T-helper 17 cell (primary cell): ENCODE results near the gene MMP14. TPM values are rescaled to one million over a fixed set of nuclear protein-coding genes. Genes with fewer than 3 reads are reported as not detected.

Experiments used
- ATAC-seq: fragments of 150-1000 bp; cut with Tn5 transposase; 2 replicates; pipeline ENCODE4 v1.10.0; 2021; ENCODE audit warnings: mild to moderate bottlenecking, moderate library complexity
- DNase-seq, 3 donors: peaks; one replicate each; pipeline versions ENCODE4 v3.0.0 to v3.0.0-alpha.2; 2020 to 2021
- H3K9me3 ChIP-seq: one replicate; pipeline ENCODE4 v1.7.0; 2013; ENCODE audit warnings: low read length, mild to moderate bottlenecking; ENCODE audit not compliant: control insufficient read depth, poor library complexity, severe bottlenecking
- H3K27ac Mint-ChIP-seq: one replicate; pipeline ENCODE4 v1.8.0; 2022; ENCODE audit warnings: mild to moderate bottlenecking, moderate library complexity, mixed read lengths
- H3K27me3 Mint-ChIP-seq: one replicate; pipeline ENCODE4 v1.8.0; 2022; ENCODE audit warnings: mixed read lengths
- H3K36me3 Mint-ChIP-seq: one replicate; pipeline ENCODE4 v1.8.0; 2022; ENCODE audit warnings: low read depth, mixed read lengths
- H3K4me1 Mint-ChIP-seq: one replicate; pipeline ENCODE4 v1.8.0; 2022; ENCODE audit warnings: mild to moderate bottlenecking, mixed read lengths
- H3K4me3 Mint-ChIP-seq: one replicate; pipeline ENCODE4 v1.8.0; 2022; ENCODE audit warnings: mild to moderate bottlenecking, moderate library complexity, mixed read lengths
- total RNA-seq, 4 donors: library from RNA in 2 of 4; stranded (reverse) in 2 of 4; gene quantifications; one replicate each; pipeline ENCODE4 v1.2.3 and lab custom pipeline; 2022 to 2026

MMP14 gene
- total RNA-seq, 2 donors from 2014 or later, result 0.85 to 1.0 TPM

GRCh38 chr14:22883173-22883976, 47.0 kb downstream of the MMP14 start, which contains the start of gene REM2:
TSS of gene REM2 (plus strand) at chr14:22883222. CDS start at chr14:22883288, 66 bp downstream.
- Mint-ChIP-seq H3K4me1 (peaks cover 46% of the 10 kb centered on the region), H3K4me3 (no peak within 1 kb of the TSS), H3K36me3 (peaks cover 3% of the 10 kb centered on the region), H3K27ac (peak within 1 kb of the TSS; percentile 91), H3K27me3 (no peaks in the 10 kb centered on the region)
- ATAC-seq (no peak), DNase-seq (no peak)
- no peaks in the 10 kb centered on the region for H3K9me3 ChIP-seq

- no peak for ATAC-seq
- Mint-ChIP-seq H3K27me3 (no peaks in the 10 kb centered on the region), H3K4me1 (peaks cover 45% of the 10 kb centered on the region), H3K36me3 (peaks cover 3% of the 10 kb centered on the region), H3K4me3 (no peak overlapping the region), H3K27ac (peak overlapping the region; percentile 91)
- DNase-seq, result no peak
- no peaks in the 10 kb centered on the region for H3K9me3 ChIP-seq
Observed at GRCh38 chr14:22884076-22884737, 47.8 kb downstream of the MMP14 start.

GRCh38 chr14:22884738-22885523, 48.5 kb downstream of the MMP14 start:
- Mint-ChIP-seq H3K4me3 (peak overlapping the region; percentile 19), H3K27me3 (no peaks in the 10 kb centered on the region), H3K27ac (peak overlapping the region; percentile 91), H3K4me1 (peaks cover 48% of the 10 kb centered on the region), H3K36me3 (peaks cover under 1% of the 10 kb centered on the region)
- no peak for ATAC-seq
- no peak for DNase-seq
- no peaks in the 10 kb centered on the region for H3K9me3 ChIP-seq

GRCh38 chr14:22885975-22886374, 49.6 kb downstream of the MMP14 start:
- DNase-seq (no peak), ATAC-seq (no peak)
- H3K4me1 Mint-ChIP-seq, result peaks cover 54% of the 10 kb centered on the region
- peaks cover 5% of the 10 kb centered on the region for H3K36me3 Mint-ChIP-seq
- no peaks in the 10 kb centered on the region for H3K27me3 Mint-ChIP-seq
- H3K4me3 Mint-ChIP-seq, result peak overlapping the region; percentile 93
- no peaks in the 10 kb centered on the region for H3K9me3 ChIP-seq
- H3K27ac Mint-ChIP-seq, result peak overlapping the region; percentile 91

- peaks cover 52% of the 10 kb centered on the region for H3K4me1 Mint-ChIP-seq
- H3K27me3 Mint-ChIP-seq, result no peaks in the 10 kb centered on the region
- DNase-seq, result peak; percentile 56 to 76 (median 68)
- peak overlapping the region; percentile 91 for H3K27ac Mint-ChIP-seq
- peaks cover 5% of the 10 kb centered on the region for H3K36me3 Mint-ChIP-seq
- peak; percentile 76 for ATAC-seq
- H3K9me3 ChIP-seq, result no peaks in the 10 kb centered on the region
- H3K4me3 Mint-ChIP-seq, result peak overlapping the region; percentile 93
Observed at GRCh38 chr14:22886500-22887259, 50.3 kb downstream of the MMP14 start.

GRCh38 chr14:22887260-22887989, 51.0 kb downstream of the MMP14 start:
- Mint-ChIP-seq H3K27me3 (no peaks in the 10 kb centered on the region), H3K36me3 (peaks cover 5% of the 10 kb centered on the region), H3K4me1 (peaks cover 50% of the 10 kb centered on the region), H3K27ac (peak overlapping the region; percentile 91), H3K4me3 (peak overlapping the region; percentile 93)
- ATAC-seq (peak; percentile 59), DNase-seq (peak in 2 of 3 donors; percentile 10 to 41)
- no peaks in the 10 kb centered on the region for H3K9me3 ChIP-seq

- no peaks in the 10 kb centered on the region for H3K27me3 Mint-ChIP-seq
- H3K36me3 Mint-ChIP-seq, result peaks cover 5% of the 10 kb centered on the region
- DNase-seq, result no peak
- peak overlapping the region; percentile 91 for H3K27ac Mint-ChIP-seq
- H3K4me1 Mint-ChIP-seq, result peaks cover 47% of the 10 kb centered on the region
- H3K9me3 ChIP-seq, result no peaks in the 10 kb centered on the region
- peak overlapping the region; percentile 93 for H3K4me3 Mint-ChIP-seq
- no peak for ATAC-seq
Observed at GRCh38 chr14:22887990-22888378, 51.6 kb downstream of the MMP14 start.

GRCh38 chr14:22888662-22889061, 52.3 kb downstream of the MMP14 start:
- Mint-ChIP-seq H3K27ac (peak overlapping the region; percentile 91), H3K4me3 (peak overlapping the region; percentile 93), H3K27me3 (no peaks in the 10 kb centered on the region), H3K4me1 (peaks cover 42% of the 10 kb centered on the region), H3K36me3 (peaks cover 7% of the 10 kb centered on the region)
- DNase-seq (no peak), ATAC-seq (no peak)
- no peaks in the 10 kb centered on the region for H3K9me3 ChIP-seq

- no peak for ATAC-seq
- Mint-ChIP-seq H3K4me1 (peaks cover 31% of the 10 kb centered on the region), H3K4me3 (no peak overlapping the region), H3K27ac (peak overlapping the region; percentile 39), H3K36me3 (peaks cover 7% of the 10 kb centered on the region), H3K27me3 (no peaks in the 10 kb centered on the region)
- H3K9me3 ChIP-seq, result no peaks in the 10 kb centered on the region
- no peak for DNase-seq
Observed at GRCh38 chr14:22890416-22890815, 54.0 kb downstream of the MMP14 start.

GRCh38 chr14:22892488-22892887, 56.1 kb downstream of the MMP14 start:
- ATAC-seq (no peak), DNase-seq (no peak)
- Mint-ChIP-seq H3K27ac (no peak overlapping the region), H3K4me1 (peaks cover 18% of the 10 kb centered on the region), H3K27me3 (no peaks in the 10 kb centered on the region), H3K4me3 (no peak overlapping the region), H3K36me3 (peaks cover 7% of the 10 kb centered on the region)
- H3K9me3 ChIP-seq, result no peaks in the 10 kb centered on the region

GRCh38 chr14:22893706-22894105, 57.3 kb downstream of the MMP14 start:
- no peak for DNase-seq
- no peaks in the 10 kb centered on the region for H3K9me3 ChIP-seq
- Mint-ChIP-seq H3K27me3 (no peaks in the 10 kb centered on the region), H3K4me1 (peaks cover 16% of the 10 kb centered on the region), H3K4me3 (no peak overlapping the region), H3K27ac (no peak overlapping the region), H3K36me3 (peaks cover 7% of the 10 kb centered on the region)
- ATAC-seq, result no peak

- no peaks in the 10 kb centered on the region for H3K27me3 Mint-ChIP-seq
- peak overlapping the region; percentile 11 for H3K27ac Mint-ChIP-seq
- no peak for DNase-seq
- ATAC-seq, result no peak
- H3K36me3 Mint-ChIP-seq, result peaks cover 4% of the 10 kb centered on the region
- H3K9me3 ChIP-seq, result no peaks in the 10 kb centered on the region
- H3K4me1 Mint-ChIP-seq, result peaks cover 9% of the 10 kb centered on the region
- no peak overlapping the region for H3K4me3 Mint-ChIP-seq
Observed at GRCh38 chr14:22895402-22895801, 59.0 kb downstream of the MMP14 start.
